ENCODE results near the gene ZNF747. TPM values are rescaled to one million over a fixed set of nuclear protein-coding genes. Genes with fewer than 3 reads are reported as not detected.

The ZNF747 gene
- total RNA-seq, 4 donors from 2014 or later = 16.0 to 25.7 (median 16.8) TPM

GRCh38 chr16:30565984-30566383 is 31.3 kb upstream of the ZNF747 start:
- TF ChIP-seq CTCF (IDR thresholded peaks at IDR 0.05) (no peak), EP300 (IDR thresholded peaks at IDR 0.05; ENCODE audit: low read depth) (no peak), POLR2A (IDR thresholded peaks at IDR 0.05) (no peak), POLR2AphosphoS5 (IDR thresholded peaks at IDR 0.05) (no peak)
- no peak for DNase-seq
- no peak overlapping the region for H3K4me3 ChIP-seq
- intact Hi-C loops (cut with DNase I; ENCODE audit: low total_unique reads) (no loop called here), in situ Hi-C loops (cut with MboI; ENCODE audit: low pct_ligation_motif_present in 1 of 4, low pct_unique_long_range_greater_than_20kb in 1 of 4, low sequenced_read_pairs in 3 of 4) (loop anchor here in 1 of 4 donors (25.0 kb wide), 1 partner anchor 129 kb away; the partner anchor contains the start of genes DCTPP1 and SEPHS2)
- H3K27me3 ChIP-seq = no peaks in the 10 kb centered on the region
- peaks cover 5 to 33% (median 26%) of the 10 kb centered on the region in 4 donors for H3K4me1 ChIP-seq
- 39 to 73% methylated on average over 3 to 8 of the region's 8 CpGs for WGBS, 2 donors (ENCODE audit: low coverage in 1 of 2)
- no peaks in the 10 kb centered on the region for H3K9me3 ChIP-seq
- H3K36me3 ChIP-seq = no peaks in the 10 kb centered on the region
- no peak overlapping the region for H3K27ac ChIP-seq

GRCh38 chr16:30565526-30565925 is 30.9 kb upstream of the ZNF747 start:
- in situ Hi-C loops (cut with MboI; ENCODE audit: low pct_ligation_motif_present in 1 of 4, low pct_unique_long_range_greater_than_20kb in 1 of 4, low sequenced_read_pairs in 3 of 4) (loop anchor here in 1 of 4 donors (25.0 kb wide), 1 partner anchor 128 kb away; the partner anchor contains the start of genes DCTPP1 and SEPHS2), intact Hi-C loops (cut with DNase I; ENCODE audit: low total_unique reads) (no loop called here)
- DNase-seq = no peak
- TF ChIP-seq POLR2AphosphoS5 (IDR thresholded peaks at IDR 0.05) (no peak), POLR2A (IDR thresholded peaks at IDR 0.05) (no peak), EP300 (IDR thresholded peaks at IDR 0.05; ENCODE audit: low read depth) (no peak), CTCF (IDR thresholded peaks at IDR 0.05) (no peak)
- no peaks in the 10 kb centered on the region for H3K9me3 ChIP-seq
- H3K27ac ChIP-seq = no peak overlapping the region
- H3K27me3 ChIP-seq = no peaks in the 10 kb centered on the region
- H3K4me3 ChIP-seq = no peak overlapping the region
- WGBS, 2 donors (ENCODE audit: low coverage in 1 of 2) = 70 to 73% methylated on average over 2 to 7 of the region's 7 CpGs
- H3K36me3 ChIP-seq = no peaks in the 10 kb centered on the region
- peaks cover 5 to 33% (median 27%) of the 10 kb centered on the region in 4 donors for H3K4me1 ChIP-seq

GRCh38 chr16:30562021-30562420 is 27.4 kb upstream of the ZNF747 start:
- intact Hi-C loops (cut with DNase I; ENCODE audit: low total_unique reads) (no loop called here), in situ Hi-C loops (cut with MboI; ENCODE audit: low pct_ligation_motif_present in 1 of 4, low pct_unique_long_range_greater_than_20kb in 1 of 4, low sequenced_read_pairs in 3 of 4) (loop anchor here in 1 of 4 donors (25.0 kb wide), 1 partner anchor 125 kb away; the partner anchor contains the start of genes DCTPP1 and SEPHS2)
- H3K4me3 ChIP-seq = peak overlapping the region in 2 of 4 donors; percentile 40 to 51
- H3K27me3 ChIP-seq = no peaks in the 10 kb centered on the region
- WGBS, 2 donors (ENCODE audit: low coverage in 1 of 2) = 43 to 84% methylated on average over 1 to 14 of the region's 14 CpGs
- H3K36me3 ChIP-seq = no peaks in the 10 kb centered on the region
- peak overlapping the region; percentile 73 to 85 (median 77) for H3K27ac ChIP-seq
- TF ChIP-seq POLR2AphosphoS5 (IDR thresholded peaks at IDR 0.05) (no peak), CTCF (IDR thresholded peaks at IDR 0.05) (peak in 1 of 5 experiments; percentile 12)
- peaks cover 12 to 34% (median 30%) of the 10 kb centered on the region in 4 donors for H3K4me1 ChIP-seq
- no peaks in the 10 kb centered on the region for H3K9me3 ChIP-seq
- DNase-seq = peak; percentile 71

- H3K36me3 ChIP-seq = no peaks in the 10 kb centered on the region
- WGBS, 2 donors (ENCODE audit: low coverage in 1 of 2) = 30 to 56% methylated on average over 2 to 46 of the region's 46 CpGs
- no peaks in the 10 kb centered on the region for H3K27me3 ChIP-seq
- intact Hi-C loops (cut with DNase I; ENCODE audit: low total_unique reads) (no loop called here), in situ Hi-C loops (cut with MboI; ENCODE audit: low pct_ligation_motif_present in 1 of 4, low pct_unique_long_range_greater_than_20kb in 1 of 4, low sequenced_read_pairs in 3 of 4) (loop anchor here in 1 of 4 donors (25.0 kb wide), 1 partner anchor 124 kb away; the partner anchor contains the start of genes DCTPP1 and SEPHS2)
- H3K4me3 ChIP-seq = peak overlapping the region; percentile 38 to 51 (median 42)
- peak; percentile 44 for DNase-seq
- H3K27ac ChIP-seq = peak overlapping the region; percentile 73 to 85 (median 77)
- TF ChIP-seq EP300 (IDR thresholded peaks at IDR 0.05; ENCODE audit: low read depth) (no peak), CTCF (IDR thresholded peaks at IDR 0.05) (no peak), POLR2AphosphoS5 (IDR thresholded peaks at IDR 0.05) (no peak), POLR2A (IDR thresholded peaks at IDR 0.05) (peak; percentile 32)
- no peaks in the 10 kb centered on the region for H3K9me3 ChIP-seq
- peaks cover 18 to 42% (median 37%) of the 10 kb centered on the region in 4 donors for H3K4me1 ChIP-seq
Observed at GRCh38 chr16:30561089-30561816, 26.6 kb upstream of the ZNF747 start.

All from transverse colon (tissue), 4 donors.